Measurements from ENCODE around the gene PLCB4.
"Not testable (repeated sequence)": the region's sequence is repeated elsewhere in the genome, so short reads cannot be mapped to it uniquely, and the experiment has no call there.

Gene PLCB4

GRCh38 chr20:9150679-9151078 lies 81.8 kb downstream of the PLCB4 start:
- no peak for DNase-seq
- in situ Hi-C loops (cut with HindIII; ENCODE audit: low pct_ligation_motif_present, low pct_unique_long_range_greater_than_20kb, low sequenced_read_pairs), result no loop called here

DNA sequence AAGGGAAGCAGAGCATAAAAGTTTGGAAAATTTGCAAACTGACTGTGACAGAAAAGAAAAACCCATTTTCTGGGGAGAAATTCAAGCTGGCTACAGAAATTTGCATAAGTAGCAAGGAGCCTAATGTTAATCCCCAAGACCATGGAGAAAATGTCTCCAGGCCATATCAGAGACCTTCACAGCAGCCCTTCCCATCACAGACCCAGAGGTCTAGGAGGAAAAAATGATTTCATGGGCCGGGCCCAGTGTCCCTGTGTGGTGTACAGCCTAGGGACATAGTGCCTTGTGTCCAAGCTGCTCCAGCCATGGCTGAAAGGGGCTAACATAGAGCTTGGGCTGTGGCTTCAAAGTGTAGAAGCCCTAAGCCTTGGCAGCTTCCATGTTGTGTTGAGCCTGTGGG lies 83.3 kb downstream of the PLCB4 start:
- DNase-seq; in situ Hi-C loops (cut with HindIII; ENCODE audit: low pct_ligation_motif_present, low pct_unique_long_range_greater_than_20kb, low sequenced_read_pairs): not testable (repeated sequence)

GRCh38 chr20:9154464-9155024 lies 85.7 kb downstream of the PLCB4 start:
- DNase-seq, result no peak
- in situ Hi-C loops (cut with HindIII; ENCODE audit: low pct_ligation_motif_present, low pct_unique_long_range_greater_than_20kb, low sequenced_read_pairs), result no loop called here

DNA sequence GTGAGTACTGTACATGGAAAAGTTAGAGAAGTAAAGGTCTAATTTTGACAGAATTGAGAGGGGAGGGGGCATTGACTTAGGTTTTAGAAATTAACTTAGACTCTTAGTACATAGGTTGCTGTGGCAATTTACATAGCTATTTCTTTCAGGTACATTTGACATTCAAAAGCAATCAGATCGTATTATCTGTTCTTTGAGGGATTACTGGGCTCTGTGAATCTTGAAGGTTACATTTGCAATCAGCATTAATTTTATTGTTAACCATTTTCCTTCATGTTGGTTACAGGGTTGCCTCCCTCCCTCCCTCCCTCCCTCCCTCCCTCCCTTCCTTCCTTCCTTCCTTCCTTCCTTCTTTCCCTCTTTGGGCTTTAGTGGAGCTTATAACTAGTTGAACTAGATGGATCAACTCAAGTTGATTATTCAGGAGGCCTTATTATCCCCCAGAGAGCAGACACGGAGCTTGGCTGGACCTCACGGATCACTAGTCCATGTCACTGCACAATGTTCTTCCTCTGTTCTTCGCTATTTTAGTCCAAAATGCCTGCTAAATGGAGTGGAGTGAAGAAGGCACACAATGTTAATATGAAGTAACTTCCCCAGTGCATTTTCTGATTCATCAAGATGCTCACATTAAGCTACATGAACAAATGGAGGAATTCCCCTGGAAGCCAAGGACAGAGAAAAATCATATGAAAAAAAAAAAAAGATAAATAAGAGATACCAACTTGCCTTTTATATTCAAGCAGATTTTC lies 87.8 kb downstream of the PLCB4 start:
- in situ Hi-C loops (cut with HindIII; ENCODE audit: low pct_ligation_motif_present, low pct_unique_long_range_greater_than_20kb, low sequenced_read_pairs), result no loop called here
- DNase-seq, result no peak

GRCh38 chr20:9160331-9160730 lies 91.4 kb downstream of the PLCB4 start:
- no peak for DNase-seq
- in situ Hi-C loops (cut with HindIII; ENCODE audit: low pct_ligation_motif_present, low pct_unique_long_range_greater_than_20kb, low sequenced_read_pairs), result no loop called here

DNA sequence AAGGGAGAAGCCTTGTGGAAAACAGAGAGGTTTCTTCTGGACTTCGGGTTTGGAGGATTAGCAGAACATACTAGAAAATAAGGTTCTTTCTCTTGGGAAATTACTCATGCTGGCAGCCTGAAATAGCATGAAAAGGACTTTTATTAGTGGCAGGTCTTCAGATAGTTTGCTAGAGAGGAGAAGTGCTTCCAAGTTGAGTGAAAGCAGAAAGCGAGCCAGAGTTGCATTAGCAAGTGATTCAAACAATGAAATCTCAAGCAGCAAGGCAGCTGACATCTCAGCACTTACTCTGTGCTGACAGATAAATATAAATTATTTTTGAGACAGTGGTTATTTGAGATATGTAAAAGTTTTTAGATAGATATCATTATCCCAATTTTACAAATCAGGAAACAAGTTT lies 91.9 kb downstream of the PLCB4 start:
- no peak for DNase-seq
- in situ Hi-C loops (cut with HindIII; ENCODE audit: low pct_ligation_motif_present, low pct_unique_long_range_greater_than_20kb, low sequenced_read_pairs), result no loop called here

DNA sequence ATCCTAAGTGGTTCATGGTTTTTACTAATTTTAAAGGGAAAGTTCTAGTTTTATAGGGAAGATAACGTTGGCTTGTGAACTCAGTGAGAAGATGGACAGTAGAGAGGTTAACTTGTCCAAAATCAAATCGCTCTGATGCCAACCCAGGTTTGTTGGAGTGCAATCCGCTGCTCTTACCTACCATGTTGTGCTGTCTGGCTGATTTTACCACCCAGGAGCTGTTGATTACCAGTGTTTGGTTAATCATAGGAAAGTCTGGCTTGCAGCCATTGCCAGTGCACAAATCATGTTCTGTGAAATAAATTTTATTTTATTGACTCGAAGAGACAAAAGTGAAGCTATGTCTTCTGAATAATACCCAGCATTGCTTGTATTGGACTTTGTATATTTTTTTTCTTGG lies 92.4 kb downstream of the PLCB4 start:
- in situ Hi-C loops (cut with HindIII; ENCODE audit: low pct_ligation_motif_present, low pct_unique_long_range_greater_than_20kb, low sequenced_read_pairs), result no loop called here
- DNase-seq, result no peak

GRCh38 chr20:9163251-9163650 lies 94.4 kb downstream of the PLCB4 start:
- in situ Hi-C loops (cut with HindIII; ENCODE audit: low pct_ligation_motif_present, low pct_unique_long_range_greater_than_20kb, low sequenced_read_pairs), result no loop called here
- DNase-seq, result no peak

GRCh38 chr20:9163995-9164394 lies 95.1 kb downstream of the PLCB4 start:
- no peak for DNase-seq
- in situ Hi-C loops (cut with HindIII; ENCODE audit: low pct_ligation_motif_present, low pct_unique_long_range_greater_than_20kb, low sequenced_read_pairs), result no loop called here

DNA sequence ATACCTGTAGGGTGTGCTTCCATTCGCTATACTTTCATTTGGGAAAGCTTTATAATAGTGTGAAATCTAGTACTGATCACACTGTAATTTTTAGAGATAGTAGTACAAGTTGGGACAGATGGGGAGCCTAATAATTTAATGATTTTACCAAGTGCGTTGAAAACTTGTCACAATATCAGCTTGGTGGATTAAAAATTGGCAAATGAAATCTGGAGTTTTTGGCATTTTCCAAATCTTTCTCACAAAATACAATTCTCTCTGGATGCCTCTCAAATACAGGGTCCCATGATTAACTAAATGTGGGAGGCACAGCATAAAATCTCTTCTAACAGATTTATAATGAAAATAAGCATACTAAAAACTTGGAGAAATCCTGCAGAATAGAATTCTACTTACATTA lies 96.4 kb downstream of the PLCB4 start:
- no peak for DNase-seq
- in situ Hi-C loops (cut with HindIII; ENCODE audit: low pct_ligation_motif_present, low pct_unique_long_range_greater_than_20kb, low sequenced_read_pairs), result no loop called here

DNA sequence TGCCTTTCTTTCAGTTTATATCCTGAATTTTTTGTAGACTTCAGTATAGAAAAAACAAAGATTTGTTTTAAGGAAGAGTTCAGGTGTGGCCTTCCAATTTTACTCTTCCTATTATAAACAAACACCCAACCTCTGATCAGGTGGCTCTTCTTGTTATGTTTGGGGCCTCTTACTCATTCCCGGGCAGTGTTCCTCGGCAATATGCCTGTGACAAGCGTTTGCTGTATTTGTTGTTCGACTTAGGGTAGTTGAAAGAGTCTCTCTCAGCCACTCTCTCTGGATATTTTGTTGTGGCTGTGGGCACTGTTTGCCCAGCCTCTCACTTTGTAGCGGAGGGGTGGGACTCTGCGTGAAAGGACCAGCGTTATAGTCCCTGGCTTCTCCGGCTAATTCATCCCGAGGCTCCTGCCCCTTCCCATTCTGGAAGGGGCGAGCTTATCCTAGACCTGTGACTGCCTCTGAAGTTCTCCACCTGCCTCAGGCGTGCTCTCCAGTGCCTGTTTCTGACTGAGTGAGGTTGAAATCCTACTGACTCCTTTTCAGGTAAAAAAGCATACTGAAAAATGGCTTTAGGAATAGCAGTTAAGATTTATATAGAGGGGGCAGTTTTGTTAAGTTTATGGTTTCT lies 97.4 kb downstream of the PLCB4 start:
- DNase-seq, result no peak
- in situ Hi-C loops (cut with HindIII; ENCODE audit: low pct_ligation_motif_present, low pct_unique_long_range_greater_than_20kb, low sequenced_read_pairs), result no loop called here

DNA sequence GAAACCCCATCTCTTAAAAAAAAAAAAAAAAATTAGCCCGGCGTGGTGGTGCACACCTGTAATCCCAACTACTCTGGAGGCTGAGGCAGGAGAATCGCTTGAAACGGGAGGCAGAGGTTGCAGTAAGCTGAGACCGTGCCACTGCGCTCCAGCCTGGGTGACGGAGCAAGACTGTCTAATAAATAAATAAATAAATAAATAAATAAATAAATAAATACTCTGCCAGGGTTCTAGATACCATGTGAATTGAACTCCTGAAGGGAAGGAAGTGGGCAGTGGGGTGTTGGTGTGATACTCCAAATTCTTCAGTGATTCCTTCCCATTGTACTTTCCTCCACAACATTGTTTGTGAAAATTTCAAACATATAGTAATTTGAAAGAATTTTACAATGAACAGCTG lies 100.5 kb downstream of the PLCB4 start:
- DNase-seq, result no peak
- in situ Hi-C loops (cut with HindIII; ENCODE audit: low pct_ligation_motif_present, low pct_unique_long_range_greater_than_20kb, low sequenced_read_pairs), result no loop called here

- in situ Hi-C loops (cut with HindIII; ENCODE audit: low pct_ligation_motif_present, low pct_unique_long_range_greater_than_20kb, low sequenced_read_pairs), result no loop called here
- DNase-seq, result no peak
Observed at GRCh38 chr20:9172851-9173250, 104.0 kb downstream of the PLCB4 start.

GRCh38 chr20:9177278-9177677 lies 108.4 kb downstream of the PLCB4 start:
- in situ Hi-C loops (cut with HindIII; ENCODE audit: low pct_ligation_motif_present, low pct_unique_long_range_greater_than_20kb, low sequenced_read_pairs), result no loop called here
- peak; percentile 30 for DNase-seq

DNA sequence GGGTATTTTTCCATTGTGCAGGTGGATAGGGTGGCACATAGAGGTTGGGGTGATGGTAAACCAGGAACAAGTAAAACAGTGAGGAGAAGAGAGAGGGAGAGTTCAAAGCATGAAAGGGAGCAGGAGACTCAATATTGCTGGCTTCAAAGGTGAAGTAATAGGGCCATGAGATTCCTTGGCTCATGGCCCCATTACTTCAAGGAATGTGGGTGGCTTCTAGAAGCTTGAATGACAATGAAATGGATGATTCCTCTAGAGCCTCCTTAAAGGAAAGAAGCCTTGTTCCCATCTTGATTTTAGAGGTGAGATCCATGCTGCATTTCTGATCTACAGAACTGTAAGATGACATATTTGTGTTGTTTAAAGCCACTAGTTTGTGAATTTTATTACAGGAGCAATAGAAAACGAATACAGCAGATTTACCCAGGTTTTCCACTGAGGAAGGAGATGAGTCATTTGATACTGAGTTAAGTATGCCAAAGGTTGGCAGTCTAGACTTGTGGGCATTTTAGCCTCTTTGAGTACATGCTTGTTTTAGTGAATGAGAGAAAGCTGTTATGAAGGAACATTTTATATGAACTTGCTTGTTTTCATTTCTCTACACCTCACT lies 110.4 kb downstream of the PLCB4 start:
- in situ Hi-C loops (cut with HindIII; ENCODE audit: low pct_ligation_motif_present, low pct_unique_long_range_greater_than_20kb, low sequenced_read_pairs), result no loop called here
- peak; percentile 61 for DNase-seq

DNA sequence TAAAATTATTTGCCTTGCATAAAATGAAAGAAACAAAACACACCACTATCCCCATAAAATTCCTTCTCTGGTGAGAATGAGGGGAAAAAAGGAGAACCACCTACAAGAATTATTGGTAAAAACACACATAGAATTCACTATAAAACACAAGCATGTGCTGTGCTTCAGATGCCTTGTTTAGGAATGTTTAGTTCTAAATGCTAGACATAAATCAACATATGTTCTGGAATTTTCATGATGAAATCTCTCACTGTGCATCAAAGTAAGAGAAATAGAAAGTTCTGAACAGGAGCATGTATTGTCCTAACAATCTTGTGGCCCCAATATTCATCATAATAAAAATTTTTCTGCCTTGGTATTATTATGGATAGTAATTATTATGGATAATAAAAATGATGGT lies 111.0 kb downstream of the PLCB4 start:
- no peak for DNase-seq
- in situ Hi-C loops (cut with HindIII; ENCODE audit: low pct_ligation_motif_present, low pct_unique_long_range_greater_than_20kb, low sequenced_read_pairs), result no loop called here

DNA sequence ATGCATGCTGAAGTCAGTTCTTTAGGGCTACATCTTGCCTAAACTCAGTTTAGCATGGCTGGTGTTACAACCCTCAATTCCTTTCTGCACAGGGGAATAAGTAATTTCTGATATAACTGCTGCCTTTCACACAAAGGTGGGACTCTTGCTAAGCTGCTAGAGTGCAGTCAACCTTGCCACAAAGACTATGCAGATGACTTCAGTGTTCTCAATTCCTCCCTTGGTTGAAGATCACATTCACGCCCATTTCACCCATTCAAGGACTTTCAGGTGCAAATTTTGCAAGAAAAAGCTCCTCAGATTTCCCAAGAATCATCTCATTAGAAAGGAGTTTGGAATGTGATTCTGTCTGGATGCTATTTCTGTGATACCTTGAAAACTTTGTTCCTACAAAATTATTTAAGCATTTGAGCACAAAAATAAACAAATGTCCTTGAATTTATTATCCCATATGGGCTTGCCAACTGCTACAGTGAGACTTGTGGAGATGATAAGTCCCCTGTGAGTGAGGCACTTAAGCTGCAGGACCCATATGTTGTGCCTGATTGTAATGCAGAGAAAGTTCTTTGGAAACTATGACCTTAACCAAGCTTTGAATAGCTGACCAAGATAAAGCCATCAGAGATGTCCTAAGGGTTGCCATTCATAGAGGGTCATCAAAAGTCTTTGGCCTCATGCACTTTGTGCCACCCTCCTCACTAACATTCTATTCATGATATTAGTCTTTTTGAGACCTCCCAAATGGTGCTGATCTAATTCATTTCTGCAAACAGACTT lies 111.8 kb downstream of the PLCB4 start:
- no peak for DNase-seq
- in situ Hi-C loops (cut with HindIII; ENCODE audit: low pct_ligation_motif_present, low pct_unique_long_range_greater_than_20kb, low sequenced_read_pairs), result no loop called here

- in situ Hi-C loops (cut with HindIII; ENCODE audit: low pct_ligation_motif_present, low pct_unique_long_range_greater_than_20kb, low sequenced_read_pairs), result no loop called here
- DNase-seq, result peak; percentile 27
Observed at GRCh38 chr20:9185511-9185910, 116.6 kb downstream of the PLCB4 start.

GRCh38 chr20:9186396-9186795 lies 117.5 kb downstream of the PLCB4 start:
- in situ Hi-C loops (cut with HindIII; ENCODE audit: low pct_ligation_motif_present, low pct_unique_long_range_greater_than_20kb, low sequenced_read_pairs), result no loop called here
- DNase-seq, result no peak

All from ACHN (cell line).